A673 (cell line): ENCODE measurements around the gene ZNF219. TPM values are rescaled to one million over a fixed set of nuclear protein-coding genes. Genes with fewer than 3 reads are reported as not detected.

Experiments
- BruUV-seq: library from RNA; stranded (reverse); fragments of 400-500 nt; replicated peaks from 2 replicates; lab custom pipeline; 2021; lab: Mats Ljungman, UMichigan
- CTCF ChIA-PET: fragments of 300-600 bp; sonication (Branson Sonifier 250); formaldehyde crosslinking; loops from one replicate; lab custom pipeline; 2022; ENCODE audit warnings: antibody characterized with exemption; lab: Charles Lee
- POLR2A ChIA-PET: fragments of 300-600 bp; sonication (Branson Sonifier 250); formaldehyde crosslinking; loops from one replicate; lab custom pipeline; 2022; ENCODE audit warnings: antibody characterized with exemption; ENCODE audit not compliant: low non-redundant PET; lab: Charles Lee
- DNase-seq: peaks from one replicate; pipeline ENCODE4 v3.0.0-alpha.2; 2015; ENCODE audit warnings: low spot score
- H3K27ac ChIP-seq: fragments of 200-600 bp; sonication (generic); 2 replicates; pipeline ENCODE4 v1.5.1; 2016; ENCODE audit warnings: mixed run types, low read depth, mild to moderate bottlenecking, mixed read lengths, antibody characterized with exemption, low read length; ENCODE audit not compliant: poor library complexity, severe bottlenecking
- H3K27me3 ChIP-seq: fragments of 200-600 bp; sonication (generic); replicated peaks from 2 replicates; pipeline ENCODE4 v1.6.1; 2017; ENCODE audit warnings: mixed run types, low read depth, mild to moderate bottlenecking, mixed read lengths, antibody characterized with exemption, low read length; ENCODE audit not compliant: insufficient read depth, poor library complexity
- H3K36me3 ChIP-seq: fragments of 200-600 bp; sonication (generic); 2 replicates; pipeline ENCODE4 v1.6.1; 2016; ENCODE audit warnings: mixed run types, mild to moderate bottlenecking, mixed read lengths, antibody characterized with exemption, low read length; ENCODE audit not compliant: insufficient read depth, poor library complexity, severe bottlenecking
- H3K4me1 ChIP-seq: fragments of 200-600 bp; sonication (generic); 2 replicates; pipeline ENCODE4 v1.6.1; 2017; ENCODE audit warnings: mixed run types, mild to moderate bottlenecking, mixed read lengths, antibody characterized with exemption, low read length; ENCODE audit not compliant: insufficient read depth, poor library complexity, severe bottlenecking
- H3K4me3 ChIP-seq: fragments of 200-600 bp; sonication (generic); 2 replicates; pipeline ENCODE4 v1.5.1; 2016; ENCODE audit warnings: low read depth, mixed run types, mild to moderate bottlenecking, mixed read lengths, low read length; ENCODE audit not compliant: poor library complexity, severe bottlenecking
- H3K9me3 ChIP-seq: fragments of 200-600 bp; sonication (generic); 2 replicates; pipeline ENCODE4 v1.6.1; 2016; ENCODE audit warnings: mixed run types, low read depth, mild to moderate bottlenecking, mixed read lengths, antibody characterized with exemption, low read length; ENCODE audit not compliant: poor library complexity, severe bottlenecking
- EZH2 ChIP-seq: fragments of 200-600 bp; sonication (generic); IDR thresholded peaks from 2 replicates; pipeline ENCODE4 v1.6.1; 2017; ENCODE audit warnings: borderline replicate concordance, low read depth, mild to moderate bottlenecking, mixed read lengths, antibody characterized with exemption, low read length; ENCODE audit not compliant: poor library complexity, severe bottlenecking
- intact Hi-C: fragments of 100-400 bp; cut with micrococcal nuclease; formaldehyde crosslinking; loops from one replicate; pipeline ENCODE4 v1.10.0; 2022; ENCODE audit not compliant: unreplicated experiment
- total RNA-seq: library from RNA; stranded (reverse); gene quantifications from 2 replicates; pipeline ENCODE4 v1.2.3, GENCODE V29; 2021
- TF ChIP-seq, protein P1 (sequence below): fragments of 300-800, 200-600 bp; sonication (generic); conservative IDR thresholded peaks from 2 replicates; pipeline ENCODE4 v1.5.1; 2017; ENCODE audit warnings: low read depth, mild to moderate bottlenecking, antibody characterized with exemption, low read length, moderate library complexity, mixed read lengths

Gene ZNF219
- total RNA-seq, 1 experiment from 2014 or later: 84.6 TPM

DNA sequence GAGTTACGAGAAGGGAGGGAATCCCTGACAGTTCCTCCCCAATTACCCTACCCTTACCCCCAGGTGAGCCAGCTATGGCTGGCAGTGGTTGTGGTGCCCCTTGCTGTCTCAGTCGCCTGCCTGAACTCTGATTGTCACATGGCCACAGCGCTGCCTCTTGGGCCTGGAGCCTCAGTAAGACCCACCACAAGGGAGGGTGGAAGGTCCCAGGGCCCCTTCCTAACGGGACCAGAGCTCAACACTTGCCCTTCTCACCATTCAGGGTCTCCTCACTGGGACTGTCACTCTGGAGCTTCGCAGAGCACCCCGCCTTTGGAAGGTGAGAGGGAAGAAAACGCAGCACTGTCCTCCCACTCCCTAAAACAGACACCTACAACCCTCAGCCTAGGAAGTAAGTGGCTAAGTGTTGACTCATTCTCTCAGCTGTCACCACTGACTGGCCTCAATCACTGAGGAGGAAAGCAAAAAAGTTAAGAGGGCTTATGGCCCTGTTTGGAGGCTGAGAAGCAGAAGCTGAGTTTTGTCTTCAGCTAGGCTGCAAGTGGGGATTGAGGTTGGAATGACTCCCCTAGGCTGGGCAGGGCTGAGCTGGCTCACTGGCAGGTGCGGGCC lies 3.5 kb upstream of the ZNF219 start:
- ChIA-PET POLR2A (interaction anchor here (0.7 kb wide), 1 partner anchor 30 kb away, joined by 5 read pairs; no protein-coding TSS in a partner anchor), CTCF (interaction anchor here (1.4 to 2.9 kb wide), 3 partner anchors 10 to 87 kb away, joined by 3 to 8 read pairs (median 4); no protein-coding TSS in a partner anchor)
- DNase-seq: no peak
- no peaks in the 10 kb centered on the region for H3K9me3 ChIP-seq
- no peak for TF ChIP-seq EZH2
- TF ChIP-seq, protein P1, sequence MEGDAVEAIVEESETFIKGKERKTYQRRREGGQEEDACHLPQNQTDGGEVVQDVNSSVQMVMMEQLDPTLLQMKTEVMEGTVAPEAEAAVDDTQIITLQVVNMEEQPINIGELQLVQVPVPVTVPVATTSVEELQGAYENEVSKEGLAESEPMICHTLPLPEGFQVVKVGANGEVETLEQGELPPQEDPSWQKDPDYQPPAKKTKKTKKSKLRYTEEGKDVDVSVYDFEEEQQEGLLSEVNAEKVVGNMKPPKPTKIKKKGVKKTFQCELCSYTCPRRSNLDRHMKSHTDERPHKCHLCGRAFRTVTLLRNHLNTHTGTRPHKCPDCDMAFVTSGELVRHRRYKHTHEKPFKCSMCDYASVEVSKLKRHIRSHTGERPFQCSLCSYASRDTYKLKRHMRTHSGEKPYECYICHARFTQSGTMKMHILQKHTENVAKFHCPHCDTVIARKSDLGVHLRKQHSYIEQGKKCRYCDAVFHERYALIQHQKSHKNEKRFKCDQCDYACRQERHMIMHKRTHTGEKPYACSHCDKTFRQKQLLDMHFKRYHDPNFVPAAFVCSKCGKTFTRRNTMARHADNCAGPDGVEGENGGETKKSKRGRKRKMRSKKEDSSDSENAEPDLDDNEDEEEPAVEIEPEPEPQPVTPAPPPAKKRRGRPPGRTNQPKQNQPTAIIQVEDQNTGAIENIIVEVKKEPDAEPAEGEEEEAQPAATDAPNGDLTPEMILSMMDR: no peak
- H3K4me3 ChIP-seq: no peak overlapping the region
- peak overlapping the region; percentile 100 for H3K27ac ChIP-seq
- H3K27me3 ChIP-seq: no peaks in the 10 kb centered on the region
- intact Hi-C loops: no loop called here
- H3K36me3 ChIP-seq: no peaks in the 10 kb centered on the region
- H3K4me1 ChIP-seq: peaks cover 34% of the 10 kb centered on the region
- no TSS peak for BruUV-seq

DNA sequence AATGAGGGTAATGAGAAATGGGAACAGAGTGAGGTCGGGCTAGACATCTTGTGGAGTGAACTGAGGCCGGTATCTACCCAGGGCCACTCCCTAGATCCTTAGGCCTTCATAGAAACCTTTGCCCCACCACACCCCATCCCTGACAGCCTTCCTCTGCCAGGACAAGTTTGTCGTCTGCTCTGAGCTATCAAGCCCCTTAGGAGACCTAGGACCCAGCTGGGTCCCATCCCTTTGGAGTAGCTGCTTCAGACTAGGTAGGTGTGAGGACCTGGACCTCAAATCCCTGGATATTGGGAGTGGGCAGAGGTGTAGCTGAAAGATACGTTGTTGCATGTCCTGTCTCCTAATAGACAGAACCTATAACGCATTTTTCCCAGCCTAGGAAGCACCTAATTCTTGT lies 2.5 kb upstream of the ZNF219 start, which contains the start of gene TMEM253:
TSS of gene TMEM253 (plus strand) at position 136 of the 400 bp plus-strand sequence. CDS start 278 bp downstream, outside the sequence.
- POLR2A ChIA-PET: no interaction called here
- intact Hi-C loops: no loop called here
- H3K27me3 ChIP-seq: no peaks in the 10 kb centered on the region
- H3K9me3 ChIP-seq: no peaks in the 10 kb centered on the region
- no peak within 1 kb of the TSS for H3K4me3 ChIP-seq
- TF ChIP-seq, protein P1: no peak
- TF ChIP-seq EZH2: no peak
- CTCF ChIA-PET: interaction anchor here (1.4 to 2.9 kb wide), 3 partner anchors 9 to 86 kb away, joined by 3 to 8 read pairs (median 4); no protein-coding TSS in a partner anchor
- DNase-seq: no peak
- no peak within 1 kb of the TSS for H3K27ac ChIP-seq
- no peaks in the 10 kb centered on the region for H3K36me3 ChIP-seq
- H3K4me1 ChIP-seq: peaks cover 35% of the 10 kb centered on the region
- no TSS peak for BruUV-seq

DNA sequence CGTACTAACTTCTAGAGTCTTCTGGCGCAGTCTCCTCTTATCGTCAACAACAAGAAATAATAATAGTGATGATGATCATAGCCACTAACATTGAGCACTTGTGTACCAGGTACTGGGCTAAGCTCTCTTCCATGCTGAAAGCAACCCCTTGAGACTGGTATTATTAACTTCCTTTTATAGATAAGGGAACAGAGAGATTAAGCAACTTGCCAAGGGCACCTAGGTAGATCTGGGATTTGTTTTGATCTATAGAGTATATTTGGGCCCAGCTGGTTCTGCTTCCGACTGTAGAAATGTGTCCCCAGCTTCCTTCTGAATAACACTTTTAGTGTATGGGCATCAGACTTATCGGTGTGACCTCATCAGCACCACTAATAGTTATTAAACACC lies 1.1 kb upstream of the ZNF219 start:
- Histone ChIP-seq H3K9me3 (no peaks in the 10 kb centered on the region), H3K36me3 (no peaks in the 10 kb centered on the region), H3K27ac (peak overlapping the region; percentile 83), H3K4me1 (peaks cover 44% of the 10 kb centered on the region), H3K4me3 (peak overlapping the region; percentile 58), H3K27me3 (no peaks in the 10 kb centered on the region)
- no peak for DNase-seq
- intact Hi-C loops: no loop called here
- TF ChIP-seq, protein P1: no peak
- no peak for TF ChIP-seq EZH2
- CTCF ChIA-PET: interaction anchor here (0.9 kb wide), 1 partner anchor 11 kb away, joined by 4 read pairs; no protein-coding TSS in a partner anchor
- POLR2A ChIA-PET: no interaction called here
- BruUV-seq: no TSS peak
